Cardiac septum (tissue), 1 donor: ENCODE measurements around the gene PNMA6F. TPM values are rescaled to one million over a fixed set of nuclear protein-coding genes. Genes with fewer than 3 reads are reported as not detected.
"Not testable (repeated sequence)": the region's sequence is repeated elsewhere in the genome, so short reads cannot be mapped to it uniquely, and the experiment has no call there.

Source experiments
- DNase-seq: peaks from one replicate; pipeline ENCODE4 v3.0.0-alpha.2; 2020; ENCODE audit warnings: low spot score
- intact Hi-C: fragments of 100-400 bp; cut with DNase I; formaldehyde crosslinking; loops from one replicate; pipeline ENCODE4 v1.14.0; 2022
- total RNA-seq: library from RNA; stranded (reverse); fragmentation: NEBNext Ultra II Directional; extraction: Animal tissue kit (Norgen Biotek cat#: 25700); gene quantifications from one replicate; pipeline ENCODE4 v1.2.1, GENCODE V29; 2021
- donor health status: DM: no; HTN: no; CAD: no.

Gene PNMA6F
- total RNA-seq, 1 donor from 2014 or later = not detected

DNA sequence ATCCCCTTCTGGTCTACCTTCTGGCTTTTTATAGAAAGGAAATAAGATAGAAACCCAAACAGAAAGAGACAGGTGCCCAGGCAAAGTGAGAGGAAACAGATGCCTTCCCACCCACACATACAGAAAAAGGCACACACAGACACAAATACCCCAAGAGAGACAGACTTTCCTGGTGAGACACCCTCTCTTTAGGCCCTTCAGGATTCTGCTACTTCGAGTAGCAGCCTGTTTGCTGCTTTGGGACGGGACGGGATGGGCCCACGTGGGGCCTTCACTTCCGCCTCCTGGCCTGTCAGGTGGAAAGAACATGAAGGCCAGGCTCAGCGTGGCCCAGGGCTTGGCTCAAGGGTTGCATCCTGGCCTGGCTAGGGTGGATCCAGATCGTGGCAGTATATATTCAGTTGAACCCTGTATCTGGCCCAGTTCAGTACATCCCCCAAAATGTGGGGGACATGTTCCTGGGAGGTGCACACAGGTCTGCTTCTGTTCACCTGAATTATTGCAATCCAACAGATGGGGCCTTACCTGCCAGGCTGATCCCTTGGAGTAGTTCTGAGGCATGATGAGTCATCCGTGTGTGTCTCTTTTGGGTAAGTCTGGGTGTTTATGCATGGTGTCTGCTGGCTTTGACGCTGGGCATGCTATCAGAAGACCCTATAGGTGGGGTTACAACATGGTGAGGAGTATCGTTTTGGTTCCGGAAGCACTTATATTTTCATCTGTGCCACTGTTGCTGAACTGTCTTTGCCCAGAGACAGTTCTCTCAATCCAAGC lies 14.7 kb upstream of the PNMA6F start:
- intact Hi-C loops = no loop called here
- DNase-seq = no peak

DNA sequence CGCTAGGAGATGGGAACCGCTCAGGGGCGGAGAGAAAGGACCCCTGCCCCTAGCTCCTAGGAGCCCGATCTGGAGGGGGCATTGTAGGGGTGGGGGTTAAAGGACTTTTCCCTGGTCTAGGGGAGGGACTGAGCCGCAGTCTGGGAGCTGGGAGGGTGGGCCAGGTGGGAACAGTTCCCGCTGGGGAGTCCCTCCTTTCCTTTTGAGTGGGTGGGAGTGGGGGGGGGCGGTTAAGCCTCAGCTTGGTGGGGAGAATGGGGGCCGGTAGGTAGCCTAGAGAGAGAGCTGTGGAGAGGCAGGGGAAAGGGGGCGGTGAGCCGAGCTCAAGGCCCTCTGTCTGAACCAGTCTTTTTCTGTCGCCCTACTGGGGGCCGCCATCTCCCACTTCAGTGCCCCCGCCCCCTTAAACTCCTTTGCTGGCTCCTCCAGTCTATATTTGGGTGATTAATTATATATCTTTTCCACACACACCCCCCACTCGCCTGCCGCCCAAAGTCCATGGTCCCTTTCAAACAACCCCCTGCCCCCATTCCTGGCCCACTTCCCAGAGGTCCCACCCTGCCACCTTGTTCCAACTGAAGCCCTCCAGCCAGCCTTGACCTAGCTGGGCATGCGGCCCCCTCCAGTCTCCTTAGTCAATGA lies 13.2 kb upstream of the PNMA6F start:
- intact Hi-C loops = no loop called here
- DNase-seq = no peak

DNA sequence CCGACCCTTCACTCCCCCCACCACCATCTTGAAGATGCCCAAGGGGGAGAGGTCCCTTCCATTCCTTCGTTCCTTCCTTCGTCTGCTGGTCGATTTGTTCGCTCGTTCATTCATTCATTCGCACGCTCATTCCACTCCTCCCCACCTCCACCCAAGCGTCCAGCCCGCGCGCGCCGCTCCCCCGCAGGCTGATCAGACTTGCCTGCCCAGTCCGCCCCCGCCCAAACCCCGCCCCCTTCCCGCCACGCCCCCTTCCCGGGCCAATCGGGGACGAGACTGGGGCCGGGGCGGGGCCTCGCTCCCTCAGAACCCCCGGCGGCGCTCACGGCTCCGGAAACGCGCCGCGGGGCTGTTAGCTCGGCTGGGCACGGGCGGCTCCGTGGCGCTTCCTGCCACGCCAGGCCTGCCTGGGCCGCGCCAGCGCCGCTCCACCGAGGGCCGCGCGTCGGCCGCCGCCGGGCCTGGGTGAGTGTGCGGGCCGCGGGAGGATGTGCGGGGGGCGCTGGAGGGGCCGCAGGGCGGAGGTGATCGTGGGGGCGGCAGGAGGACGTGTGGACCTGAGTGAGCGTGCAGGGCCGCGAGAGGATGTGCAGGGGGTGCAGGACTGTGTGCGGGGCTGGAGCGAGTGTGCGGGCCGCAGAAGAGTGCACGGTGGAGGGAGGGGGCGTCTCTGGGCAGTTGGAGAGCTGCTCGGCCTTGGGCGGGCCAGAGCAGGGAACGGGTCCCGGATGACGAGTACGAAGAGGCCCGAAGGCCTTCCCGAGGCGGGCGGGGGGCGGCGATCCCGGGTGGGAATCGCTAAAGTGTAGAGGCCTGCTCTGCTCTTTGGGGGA lies 12.5 kb upstream of the PNMA6F start, which contains the start of gene ZNF275:
Gene ZNF275, plus strand, starts transcription at position 333 of the 833 bp plus-strand sequence. CDS start 2,527 bp downstream, outside the sequence.
- DNase-seq = peak; percentile 89

DNA sequence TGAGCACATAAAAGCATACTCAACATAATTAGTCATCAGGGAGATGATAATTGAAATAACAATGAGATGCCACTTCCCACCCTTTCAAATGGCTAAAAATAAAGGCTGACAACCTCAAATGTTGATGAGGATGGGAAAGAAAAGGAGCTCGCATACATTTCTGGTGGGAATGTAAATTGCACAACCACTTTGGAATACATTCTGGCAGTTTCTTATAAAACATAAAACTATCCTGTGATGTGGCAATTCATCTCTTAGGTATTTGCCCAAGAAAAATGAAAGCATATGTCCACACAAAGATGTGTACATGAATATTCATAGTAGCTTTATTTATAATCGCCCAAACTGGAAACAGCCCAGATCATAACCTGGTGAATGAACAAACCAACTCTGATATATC lies 11.7 kb upstream of the PNMA6F start:
- intact Hi-C loops = no loop called here
- no peak for DNase-seq

More for the DNA sequence above, 12.5 kb upstream of the PNMA6F start, which contains the start of gene ZNF275:
- intact Hi-C loops = no loop called here

DNA sequence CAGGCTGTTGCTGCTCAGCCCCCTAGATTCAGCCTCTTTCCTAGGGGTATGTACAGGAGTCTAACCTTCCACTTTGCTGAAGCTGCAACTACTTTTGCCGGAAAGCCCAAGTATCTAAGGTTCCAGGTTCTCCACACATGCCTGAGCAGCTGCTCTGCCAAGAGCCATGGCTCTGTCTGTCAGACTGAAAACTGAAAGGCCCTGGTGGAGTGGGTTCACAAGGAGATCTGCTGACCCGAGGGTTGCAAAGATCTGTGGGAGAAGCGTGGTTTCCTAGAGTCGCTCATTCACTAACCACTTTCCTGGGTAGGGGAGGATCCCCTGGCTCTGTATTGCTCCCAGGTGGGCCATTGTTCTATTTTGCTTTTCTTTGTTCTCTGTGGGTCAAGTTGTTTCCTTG lies 6.0 kb upstream of the PNMA6F start:
- intact Hi-C loops = no loop called here
- no peak for DNase-seq

DNA sequence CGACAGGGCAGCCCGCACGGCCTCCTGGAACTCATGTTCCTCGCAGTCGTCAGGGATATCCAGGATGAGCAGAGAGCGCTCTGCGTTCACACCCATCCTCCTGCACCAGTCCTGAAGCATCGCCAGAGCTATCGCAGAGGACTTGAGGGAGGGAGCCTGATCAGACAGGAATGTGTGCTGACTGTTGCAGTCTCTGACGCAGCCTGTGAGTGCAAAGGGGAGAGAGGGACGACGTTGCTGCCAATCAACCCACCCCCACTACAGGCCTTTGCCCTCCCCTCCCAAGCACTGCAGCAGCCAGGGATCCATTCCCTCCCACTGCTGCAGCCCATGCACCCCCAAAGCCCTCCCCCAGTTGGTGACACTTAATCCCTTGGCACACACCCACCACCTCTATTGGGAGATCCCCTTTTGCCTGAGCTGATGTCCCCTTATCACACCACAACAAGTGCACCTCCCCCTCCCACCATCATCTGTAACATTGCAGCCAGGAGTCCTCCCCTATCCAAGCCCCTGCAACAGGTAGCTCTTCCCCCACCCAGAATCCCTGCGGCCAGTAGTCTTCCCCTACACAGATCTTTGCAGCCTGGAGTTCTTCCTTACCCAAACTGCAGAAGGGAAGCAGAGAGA lies 897 bp downstream of the PNMA6F start:
- intact Hi-C loops = no loop called here
- DNase-seq = no peak

DNA sequence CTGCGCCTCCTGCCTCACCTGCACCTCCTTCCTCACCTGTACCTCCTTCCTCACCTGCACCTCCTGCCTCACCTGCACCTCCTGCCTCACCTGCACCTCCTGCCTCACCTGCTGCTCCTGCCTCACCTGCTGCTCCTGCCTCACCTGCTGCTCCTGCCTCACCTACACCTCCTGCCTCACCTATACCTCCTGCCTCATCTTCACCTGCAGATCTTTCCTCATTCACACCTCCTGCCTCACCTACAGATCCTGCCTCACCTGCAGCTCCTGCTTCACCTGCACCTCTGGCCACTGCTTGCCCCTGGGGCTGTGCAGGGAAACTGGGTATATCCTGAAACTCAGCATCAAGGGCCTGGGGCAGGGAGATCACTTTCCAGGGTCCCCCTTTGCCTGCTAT lies 1.5 kb downstream of the PNMA6F start:
- DNase-seq, intact Hi-C loops: not testable (repeated sequence)

DNA sequence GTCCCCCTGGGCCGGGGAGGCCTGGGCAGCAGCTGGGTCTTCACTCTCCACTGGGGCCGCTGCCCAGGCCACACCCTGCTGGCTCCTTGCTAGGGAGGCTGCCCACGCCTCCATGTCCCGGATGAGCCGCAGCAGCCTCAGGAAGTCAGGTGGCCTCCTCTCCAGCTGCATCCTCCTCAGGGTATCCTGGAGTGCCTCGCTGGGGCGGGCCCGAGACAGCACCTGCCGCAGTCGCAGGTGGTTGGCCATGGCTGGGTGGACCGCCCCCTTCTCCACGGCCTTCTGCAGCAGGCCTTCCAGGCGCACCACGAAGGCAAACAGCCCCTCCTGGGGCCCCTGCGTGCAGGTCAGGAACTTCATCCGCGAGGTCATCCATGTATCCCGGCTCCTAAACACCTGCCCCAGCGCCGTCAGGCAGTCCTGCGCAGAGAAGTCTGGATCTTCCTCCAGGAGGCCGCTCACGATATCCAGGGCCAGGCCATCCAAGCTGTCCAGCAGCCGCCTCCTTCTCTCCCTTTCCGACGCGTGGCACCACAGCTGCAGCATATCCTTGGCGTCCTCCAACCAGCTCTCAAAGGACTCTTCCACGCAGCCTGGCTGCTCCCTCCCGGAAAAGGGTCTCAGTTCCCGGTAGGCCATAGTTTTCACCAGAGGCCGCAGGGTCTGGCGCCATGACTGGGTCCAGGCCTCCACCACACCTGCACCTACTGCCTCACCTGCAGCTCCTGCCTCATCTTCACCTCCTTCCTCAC lies 2.1 kb downstream of the PNMA6F start:
- intact Hi-C loops = no loop called here
- no peak for DNase-seq

DNA sequence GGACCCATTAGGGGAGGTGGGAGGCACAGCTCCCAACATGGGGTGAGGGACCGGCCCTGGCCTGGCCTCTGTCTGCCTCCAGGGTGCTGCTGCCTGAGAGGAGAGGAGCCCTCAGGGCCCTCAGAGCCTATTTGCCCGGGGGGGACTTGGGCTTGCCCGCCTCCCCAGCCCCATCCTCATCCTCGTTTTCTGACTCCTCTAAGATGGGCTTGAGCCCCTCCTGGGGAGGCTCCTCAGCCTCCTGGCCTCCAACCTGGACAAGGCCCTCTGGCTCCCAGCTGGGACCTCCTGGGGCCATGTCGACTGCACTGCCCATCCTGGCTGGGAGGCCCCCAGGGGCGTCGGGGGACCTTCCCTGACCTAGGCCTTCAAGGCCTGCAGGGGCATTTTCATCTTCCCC lies 2.8 kb downstream of the PNMA6F start:
- intact Hi-C loops = no loop called here

DNA sequence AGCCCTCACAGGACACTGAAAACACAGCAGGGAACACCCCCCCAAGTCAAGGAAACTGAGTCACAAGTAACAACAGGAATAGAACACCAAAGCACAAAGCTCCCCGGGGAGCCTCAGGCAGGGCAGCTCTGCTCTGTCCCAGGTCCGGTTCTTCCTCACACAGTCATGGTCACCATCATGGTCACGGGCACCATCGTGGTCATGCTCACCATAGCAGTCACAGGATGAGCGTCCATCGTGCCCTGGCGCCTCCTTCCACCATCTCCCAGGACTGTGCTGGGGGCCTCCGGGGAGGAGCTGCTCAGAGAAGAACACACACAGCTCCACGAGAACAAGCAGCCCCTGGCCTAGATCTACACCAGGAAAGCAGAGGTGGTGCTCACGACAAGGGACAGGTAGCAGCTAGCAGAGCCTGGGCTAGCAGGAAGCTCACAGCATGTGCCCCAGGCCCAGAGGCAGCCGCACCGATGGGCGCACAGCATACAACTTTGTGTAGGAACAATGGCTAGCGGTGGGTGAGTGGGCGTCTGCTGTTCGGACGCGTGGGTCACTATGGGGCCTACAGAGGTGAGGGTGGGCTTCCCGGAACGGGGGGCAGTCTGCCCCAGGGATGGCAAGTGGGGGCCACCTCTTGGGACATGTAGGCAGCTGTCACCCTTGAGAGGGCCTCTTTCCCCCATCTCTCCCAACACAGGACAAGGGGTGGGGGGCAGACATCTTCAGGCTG lies 3.4 kb downstream of the PNMA6F start:
- intact Hi-C loops = no loop called here

More for the DNA sequence above, 2.8 kb downstream of the PNMA6F start:
- no peak for DNase-seq

DNA sequence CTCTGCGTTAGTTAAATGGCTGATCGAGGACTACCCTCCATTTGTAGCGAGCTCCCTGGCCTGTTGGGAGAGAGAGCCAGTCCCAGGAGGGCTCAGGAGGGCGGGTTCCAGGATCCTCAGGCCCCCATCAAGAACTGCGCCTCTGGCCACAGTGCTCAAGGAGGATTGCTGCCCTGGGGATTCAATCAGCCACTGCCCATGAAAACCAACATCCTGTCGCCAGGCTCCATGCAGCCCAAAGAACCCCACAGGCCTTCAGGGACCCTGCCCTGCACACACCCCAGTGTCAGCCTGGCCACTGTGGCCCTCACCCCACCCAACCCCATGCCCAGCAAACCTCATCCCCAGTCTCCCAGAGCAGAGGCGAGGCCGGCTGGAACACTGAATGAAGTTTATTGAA lies 4.3 kb downstream of the PNMA6F start:
- no peak for DNase-seq
- intact Hi-C loops = no loop called here

More for the DNA sequence above, 3.4 kb downstream of the PNMA6F start:
- DNase-seq = no peak

DNA sequence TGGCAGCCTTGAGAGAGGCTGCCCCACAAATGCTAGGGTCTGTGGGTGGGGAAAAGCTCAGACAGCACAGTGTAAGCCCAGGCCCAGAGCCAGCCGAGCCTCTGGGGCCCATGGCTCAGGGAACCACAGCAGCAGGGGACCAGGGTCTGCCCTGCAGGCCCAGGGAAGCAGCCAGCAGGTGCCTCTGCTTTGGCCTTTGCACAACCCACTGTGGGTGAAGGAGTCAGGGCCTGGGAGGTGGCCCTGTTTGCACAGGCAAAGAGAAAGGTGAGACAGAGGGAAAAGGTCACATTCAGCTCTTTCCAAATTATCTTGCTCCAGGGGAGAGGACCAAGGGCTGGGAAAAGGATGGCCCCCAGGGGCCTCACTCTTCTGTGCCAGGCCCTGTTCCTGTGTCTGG lies 8.7 kb downstream of the PNMA6F start:
- intact Hi-C loops = no loop called here

DNA sequence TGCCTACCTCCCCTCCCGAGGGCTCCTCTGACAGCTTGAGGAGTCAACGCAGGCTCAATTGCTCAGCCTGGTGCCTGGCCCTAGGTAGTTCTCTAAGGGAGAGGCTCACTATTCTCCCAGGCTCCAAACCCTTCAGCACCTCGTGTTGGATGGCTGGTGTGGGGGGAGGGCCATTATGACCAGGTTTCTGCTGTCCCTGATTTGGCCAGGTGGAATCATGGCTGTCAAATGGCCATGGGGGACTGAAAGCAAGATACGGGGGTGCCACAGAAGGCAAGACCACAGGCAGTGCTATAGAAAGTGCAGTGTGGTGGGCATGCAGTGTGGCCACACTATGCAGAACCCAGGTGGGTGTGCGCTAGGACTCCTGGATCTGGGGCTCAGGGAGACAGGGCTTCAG lies 9.5 kb downstream of the PNMA6F start:
- DNase-seq = no peak
- intact Hi-C loops = no loop called here

More for the DNA sequence above, 8.7 kb downstream of the PNMA6F start:
- no peak for DNase-seq

DNA sequence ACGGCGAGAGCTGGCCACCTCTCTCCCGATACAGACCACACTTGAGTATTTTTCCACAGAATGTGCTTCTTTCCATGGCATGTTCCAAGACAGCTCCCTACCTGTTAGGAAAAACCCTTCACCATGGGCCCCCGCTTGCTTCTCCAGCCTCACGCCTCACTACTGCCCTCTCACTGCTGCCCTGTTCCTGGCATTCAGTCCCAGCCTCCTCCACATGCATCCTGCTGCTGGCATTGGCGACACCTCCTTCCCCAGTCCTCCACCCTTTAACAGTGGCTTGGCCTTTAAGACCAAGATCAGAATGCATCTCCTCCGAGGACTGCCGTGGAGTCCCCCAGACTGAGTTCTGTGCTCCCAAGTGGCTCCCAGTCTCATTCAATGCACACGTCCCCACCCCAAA lies 10.7 kb downstream of the PNMA6F start:
- intact Hi-C loops = no loop called here
- DNase-seq = no peak

DNA sequence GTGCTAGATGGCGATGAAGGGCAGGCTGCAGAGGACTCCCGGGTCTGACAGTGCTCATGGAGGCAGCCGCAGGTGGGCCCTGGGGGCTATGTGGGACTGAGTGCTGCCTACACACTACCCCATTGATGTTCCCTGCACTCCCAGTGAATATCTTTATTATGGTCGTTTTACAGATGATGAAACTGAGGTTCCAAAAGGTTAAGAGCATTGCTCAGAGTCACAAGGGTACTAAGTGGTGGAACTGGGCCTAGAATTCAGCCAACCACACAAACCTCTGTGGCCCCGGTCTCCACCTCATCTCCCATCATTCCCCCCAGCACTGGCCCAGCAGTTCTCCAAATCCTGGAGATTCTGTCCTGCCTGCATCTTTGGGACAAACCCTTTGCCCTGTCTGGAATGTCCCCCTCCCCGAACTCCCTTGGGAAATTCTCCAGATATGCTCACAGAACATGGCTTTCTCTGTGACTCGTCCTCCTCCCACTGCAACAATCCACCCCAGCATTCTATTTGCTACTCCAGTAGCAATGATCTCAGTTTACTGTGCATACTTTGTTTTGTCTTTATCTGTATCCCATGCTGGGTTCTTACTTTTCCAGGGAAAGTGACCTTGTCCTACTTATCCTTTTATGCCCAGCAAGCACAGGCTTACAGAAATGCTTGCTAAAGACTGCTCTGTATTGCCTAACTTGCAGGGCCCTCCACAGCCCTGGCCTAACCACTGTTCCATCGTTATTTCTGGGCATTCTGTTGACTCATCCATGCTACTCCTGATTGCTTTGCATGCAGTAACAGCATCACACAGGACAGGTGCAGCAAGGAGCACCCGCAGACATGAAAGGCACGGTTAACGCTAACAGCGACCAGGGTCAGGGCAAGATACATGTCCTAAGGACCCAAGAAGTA lies 14.0 kb downstream of the PNMA6F start:
- DNase-seq = no peak
- intact Hi-C loops = no loop called here

DNA sequence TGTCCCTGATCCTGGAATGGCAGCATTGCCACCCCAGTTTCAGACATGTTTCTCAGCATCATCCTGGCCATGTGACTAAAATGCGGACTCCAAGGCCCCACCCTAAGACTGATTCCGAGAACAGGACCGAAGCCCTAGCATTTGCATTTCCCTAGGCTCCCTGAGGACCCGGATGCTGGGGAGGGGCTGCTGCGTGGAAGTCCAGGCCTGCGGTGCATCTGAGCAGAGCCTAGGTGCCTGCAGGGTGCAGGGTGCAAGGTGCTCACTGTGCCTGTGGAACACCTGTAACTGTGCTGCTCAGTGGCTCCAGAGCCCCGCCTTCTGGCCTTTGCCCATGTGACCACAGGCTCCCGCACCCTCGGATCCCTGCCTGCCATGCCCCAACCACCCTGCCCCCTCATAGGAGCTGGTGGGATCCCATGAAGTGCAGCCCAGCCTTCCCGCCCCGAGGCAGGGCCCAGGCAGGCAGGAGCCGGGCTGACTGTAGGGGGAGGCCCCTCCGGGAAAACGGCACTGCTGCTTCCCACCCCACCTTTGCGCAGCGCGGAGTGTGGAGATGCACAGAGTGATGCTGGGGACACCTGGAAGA lies 14.9 kb downstream of the PNMA6F start:
- intact Hi-C loops = no loop called here
- DNase-seq = no peak

DNA sequence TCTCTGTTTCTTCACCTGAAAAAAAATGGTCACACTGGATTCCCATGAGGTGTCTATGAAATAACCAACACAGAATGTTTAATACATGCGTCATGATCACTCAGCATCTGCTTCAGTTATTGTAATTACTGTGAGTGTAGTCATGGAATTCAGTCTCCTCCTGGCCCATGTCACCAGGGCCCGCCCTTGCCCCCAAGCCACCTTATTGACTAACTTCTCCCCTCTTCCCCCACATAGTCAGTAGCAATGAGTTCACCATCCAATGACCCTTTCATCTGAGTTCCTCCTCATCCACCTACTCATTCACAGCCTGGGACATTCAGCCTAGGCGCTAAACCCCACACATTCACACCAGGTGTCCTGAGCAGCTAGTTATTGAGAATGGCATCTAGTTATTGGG lies 15.6 kb downstream of the PNMA6F start:
- intact Hi-C loops = no loop called here
- DNase-seq = no peak
